Testis (tissue), 2 donors: Measurements from ENCODE around the gene ALDH8A1.

Source experiments
- POLR2A ChIP-seq: fragments of 450-650 bp; IDR thresholded peaks from one replicate; pipeline ENCODE4 v1.6.1; 2017; ENCODE audit warnings: antibody characterized with exemption, mild to moderate bottlenecking, moderate library complexity
- TF ChIP-seq, protein P1 (sequence below), 3 experiments: fragments of 450-650 bp in 2 of 3; fragments of 200-600 bp in 1 of 3; sonication (generic) in 1 of 3; IDR thresholded peaks; one replicate each; pipeline ENCODE4 v1.5.1; 2016 to 2019; ENCODE audit warnings: antibody characterized with exemption in 3 of 3, mild to moderate bottlenecking in 2 of 3, moderate library complexity in 1 of 3

DNA sequence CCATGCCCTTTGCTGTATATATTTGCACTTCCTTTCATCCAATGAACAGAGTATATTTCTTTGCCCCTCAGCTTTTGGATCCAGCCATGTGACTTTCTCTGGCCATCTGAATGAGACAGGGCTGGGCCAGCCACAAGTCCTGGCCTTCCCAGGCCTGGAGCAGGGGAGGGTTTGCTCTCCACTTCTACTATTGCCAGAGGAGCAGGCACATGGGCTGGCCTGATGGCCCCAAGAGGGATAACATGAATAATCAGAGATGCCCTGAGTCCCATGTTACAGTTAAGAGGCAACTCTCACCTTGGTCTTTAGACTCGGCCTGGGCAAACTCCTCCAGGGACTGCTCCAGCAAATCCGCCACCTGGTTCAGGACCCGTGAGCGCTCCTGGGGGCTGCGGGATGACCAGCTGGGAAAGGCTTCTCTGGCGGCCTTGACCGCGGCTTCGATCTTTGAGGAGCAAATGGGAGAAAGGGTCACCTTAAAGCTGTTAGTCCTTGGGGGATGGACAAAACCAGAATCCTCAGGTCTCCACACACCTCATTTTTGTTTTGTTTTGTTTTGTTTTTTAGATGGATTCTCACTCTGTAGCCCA is 6.3 kb downstream of the ALDH8A1 start:
- TF ChIP-seq POLR2A: no peak
- TF ChIP-seq, protein P1, sequence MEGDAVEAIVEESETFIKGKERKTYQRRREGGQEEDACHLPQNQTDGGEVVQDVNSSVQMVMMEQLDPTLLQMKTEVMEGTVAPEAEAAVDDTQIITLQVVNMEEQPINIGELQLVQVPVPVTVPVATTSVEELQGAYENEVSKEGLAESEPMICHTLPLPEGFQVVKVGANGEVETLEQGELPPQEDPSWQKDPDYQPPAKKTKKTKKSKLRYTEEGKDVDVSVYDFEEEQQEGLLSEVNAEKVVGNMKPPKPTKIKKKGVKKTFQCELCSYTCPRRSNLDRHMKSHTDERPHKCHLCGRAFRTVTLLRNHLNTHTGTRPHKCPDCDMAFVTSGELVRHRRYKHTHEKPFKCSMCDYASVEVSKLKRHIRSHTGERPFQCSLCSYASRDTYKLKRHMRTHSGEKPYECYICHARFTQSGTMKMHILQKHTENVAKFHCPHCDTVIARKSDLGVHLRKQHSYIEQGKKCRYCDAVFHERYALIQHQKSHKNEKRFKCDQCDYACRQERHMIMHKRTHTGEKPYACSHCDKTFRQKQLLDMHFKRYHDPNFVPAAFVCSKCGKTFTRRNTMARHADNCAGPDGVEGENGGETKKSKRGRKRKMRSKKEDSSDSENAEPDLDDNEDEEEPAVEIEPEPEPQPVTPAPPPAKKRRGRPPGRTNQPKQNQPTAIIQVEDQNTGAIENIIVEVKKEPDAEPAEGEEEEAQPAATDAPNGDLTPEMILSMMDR (IDR thresholded peaks at IDR 0.05): no peak
